Hematopoietic multipotent progenitor cell treated with erythropoietin and hydrocortisone succinate and interleukin-3 and kit ligand, for 15 days (in vitro differentiated cells): Measurements from ENCODE around the gene CRCP.
"Not testable (repeated sequence)": the region's sequence is repeated elsewhere in the genome, so short reads cannot be mapped to it uniquely, and the experiment has no call there.

ENCODE experiments used
- DNase-seq: peaks from one replicate; pipeline ENCODE4 v3.0.0-alpha.2; 2015; ENCODE audit warnings: low spot score

The CRCP gene

DNA sequence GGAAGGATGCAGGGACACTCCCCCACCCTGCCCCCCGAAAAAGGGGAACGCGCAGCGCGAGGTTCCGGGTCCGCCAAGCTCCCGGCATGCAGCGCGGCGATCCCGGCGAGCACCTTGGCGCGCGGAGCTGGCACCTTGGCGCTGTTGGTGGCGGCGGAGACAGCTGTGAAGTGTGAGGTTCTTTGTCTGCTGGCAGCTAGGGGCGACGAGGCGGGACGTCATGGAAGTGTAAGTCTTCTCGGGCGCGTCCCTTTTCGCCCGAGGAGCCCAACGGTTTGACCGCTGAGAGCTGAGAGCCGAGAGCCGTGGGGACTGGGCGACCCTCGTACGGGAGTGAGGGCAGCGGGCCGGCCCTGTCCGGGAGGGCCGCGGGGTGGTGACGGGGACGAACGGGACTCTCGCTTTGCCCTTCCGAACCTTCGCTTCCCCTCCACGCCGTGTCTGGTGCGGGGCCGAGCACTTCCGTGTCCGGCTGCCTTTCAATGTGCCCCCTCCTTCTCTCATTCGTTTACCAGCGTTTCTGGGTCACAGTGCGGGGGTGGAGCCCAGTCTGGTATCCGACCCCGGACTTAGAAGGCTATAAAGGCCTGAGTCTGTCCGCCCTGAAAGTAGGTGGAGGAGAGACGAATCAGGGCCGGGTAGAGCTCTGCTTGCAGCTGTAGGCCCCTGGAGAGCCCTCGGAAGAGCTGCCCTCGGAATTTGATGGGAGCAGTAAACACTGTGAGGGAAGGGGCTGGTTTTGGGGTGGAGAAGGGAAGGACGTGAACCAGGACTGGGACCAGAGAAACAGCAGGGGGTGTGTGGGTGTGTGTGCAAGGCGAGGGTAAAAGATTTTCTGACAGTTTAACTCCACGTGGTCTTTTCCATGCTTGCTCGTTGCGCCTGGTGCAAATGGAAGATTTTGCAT, at the start of gene CRCP:
Gene CRCP (plus strand): TSS at position 105 of the 907 bp plus-strand sequence. CDS start 116 bp downstream, at position 221.
- peak; percentile 76 for DNase-seq

DNA sequence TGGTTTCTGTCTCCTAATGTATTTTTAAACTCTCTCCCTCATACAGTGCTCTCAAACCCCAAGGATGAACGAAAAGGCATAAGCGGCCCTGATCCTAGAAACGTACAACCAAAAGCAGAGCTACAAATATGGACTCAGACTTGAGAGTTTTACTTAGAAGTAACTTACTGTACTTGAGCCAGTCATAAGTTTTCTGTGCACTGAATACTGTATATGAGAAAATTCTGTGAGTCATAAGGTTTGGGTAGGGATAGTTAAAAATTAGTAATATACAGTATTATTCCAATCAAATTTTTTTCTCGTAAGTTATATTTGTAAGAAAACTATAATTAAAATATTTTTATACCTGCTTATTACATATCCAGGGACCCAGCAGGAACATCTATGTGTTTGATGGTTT, 44.9 kb upstream of the CRCP start:
- no peak for DNase-seq

DNA sequence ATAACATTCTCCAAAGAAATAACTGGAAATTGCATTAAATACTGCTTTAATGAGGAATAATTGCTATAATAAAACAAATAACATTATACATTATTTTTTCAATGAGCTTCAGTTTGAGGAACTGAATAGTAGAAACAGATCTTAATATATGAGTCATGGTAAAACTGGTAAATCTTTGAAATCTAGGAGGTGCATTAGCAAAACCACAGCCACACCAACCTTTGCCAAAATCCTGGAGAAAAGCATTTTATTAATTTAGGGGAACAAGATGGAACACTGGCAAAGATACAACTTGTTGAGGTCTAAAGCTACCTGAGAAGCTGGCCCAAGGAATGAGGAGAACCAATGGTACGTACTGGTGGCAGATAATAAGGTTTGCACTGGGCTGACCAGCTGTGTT, 44.4 kb upstream of the CRCP start:
- no peak for DNase-seq

DNA sequence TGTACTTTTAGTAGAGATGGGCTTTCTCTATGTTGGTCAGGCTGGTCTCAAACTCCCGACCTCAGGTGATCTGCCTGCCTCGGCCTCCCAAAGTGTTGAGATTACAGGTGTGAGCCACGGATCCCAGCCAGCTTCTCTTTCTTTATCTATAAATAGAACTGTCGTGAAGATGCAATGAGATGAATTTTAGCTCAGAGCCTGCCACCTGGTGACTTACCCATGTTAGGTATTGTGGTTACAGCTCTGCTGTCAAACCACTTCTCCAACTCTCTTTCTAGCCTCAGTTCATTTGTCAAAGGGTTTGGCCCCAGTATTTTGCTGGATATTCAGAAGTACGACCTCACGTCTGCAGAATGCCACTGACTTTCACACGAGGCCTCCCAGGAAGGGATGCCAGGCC, 42.4 kb upstream of the CRCP start:
- DNase-seq, result not testable (repeated sequence)

DNA sequence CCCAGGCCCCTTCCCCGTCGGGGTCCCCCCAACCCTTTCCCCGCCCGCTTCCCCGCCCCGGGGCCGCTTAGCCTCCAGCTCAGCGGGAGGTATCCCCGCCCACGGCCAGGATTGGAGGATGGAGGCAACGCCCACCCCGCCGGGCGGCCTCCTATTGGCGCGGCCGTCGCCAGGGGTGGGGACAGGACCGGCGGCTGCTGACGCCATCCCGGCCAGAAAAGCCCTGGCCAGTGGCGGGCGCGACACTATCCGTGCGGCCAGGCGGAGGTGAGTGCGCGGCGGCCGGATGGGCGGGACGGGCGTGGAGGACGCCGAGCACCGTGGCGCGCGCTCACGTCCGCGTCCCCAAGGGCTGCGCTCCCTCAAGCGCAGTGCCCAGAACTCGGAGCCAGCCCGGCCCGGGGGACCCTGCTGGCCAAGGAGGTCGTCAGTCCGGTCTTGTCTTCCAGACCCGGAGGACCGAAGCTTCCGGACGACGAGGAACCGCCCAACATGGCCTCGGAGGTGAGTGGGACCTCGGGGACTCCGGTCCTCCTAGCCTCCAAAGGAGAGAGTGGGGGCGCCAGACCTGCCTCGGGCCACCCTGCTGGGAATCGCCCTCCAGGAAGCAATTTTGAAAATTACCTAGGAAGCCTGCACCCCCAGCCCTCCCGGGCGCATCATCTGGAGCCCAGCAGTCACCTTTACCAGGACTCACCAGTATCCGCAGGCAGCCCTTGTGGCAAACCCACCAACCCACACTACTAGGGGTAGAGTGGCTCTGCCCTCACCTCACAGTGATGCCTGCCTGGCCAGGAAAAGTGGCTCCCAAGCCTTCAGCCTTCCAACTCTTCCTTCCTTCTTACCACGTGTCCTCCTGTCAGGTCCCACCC, 38.8 kb upstream of the CRCP start, which contains the start of gene ASL:
Gene ASL (plus strand): TSS at position 230 of the 872 bp plus-strand sequence. CDS start 263 bp downstream, at position 493.
- peak; percentile 92 for DNase-seq

DNA sequence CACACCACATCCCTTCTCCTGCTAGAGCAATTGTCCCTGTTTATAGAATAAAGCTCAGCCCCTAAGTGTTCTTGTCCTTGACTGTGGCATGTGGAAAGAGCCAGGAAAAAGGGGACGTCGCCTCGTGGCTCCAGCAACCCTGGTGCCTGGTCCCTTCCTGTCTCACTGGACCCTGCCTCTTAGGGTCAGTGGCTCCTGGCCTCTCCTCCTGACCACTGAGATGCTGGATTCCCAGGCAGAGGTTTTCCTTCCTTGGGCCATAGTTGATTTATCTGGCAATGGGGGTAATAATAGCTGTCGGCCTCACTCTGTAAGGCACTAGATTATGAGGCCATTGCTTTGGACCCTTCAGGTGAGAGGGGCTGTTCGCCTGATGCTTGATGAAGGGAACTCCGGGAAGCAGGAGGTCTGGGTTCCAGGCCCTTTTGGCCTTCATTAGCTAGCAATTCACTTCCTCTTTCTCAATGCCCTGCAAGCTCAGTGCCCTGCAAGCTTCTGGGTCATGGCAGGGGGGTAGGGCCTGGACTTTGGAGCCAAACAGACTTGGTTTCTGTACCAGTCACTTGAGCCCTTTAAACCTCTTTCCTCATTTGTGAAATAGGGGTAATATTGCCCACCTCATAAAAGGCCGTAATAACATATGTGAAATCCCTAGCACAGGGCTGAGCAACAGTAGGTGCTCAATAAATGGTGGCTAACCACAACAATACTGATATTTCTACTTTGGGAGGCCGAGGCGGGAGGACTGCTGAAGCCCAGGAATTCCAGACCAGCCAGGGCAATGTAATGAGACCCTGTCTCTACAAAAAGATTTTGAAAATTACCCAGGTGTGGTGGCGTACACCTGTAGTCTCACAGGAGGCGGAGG, 38.0 kb upstream of the CRCP start:
- DNase-seq, result no peak

DNA sequence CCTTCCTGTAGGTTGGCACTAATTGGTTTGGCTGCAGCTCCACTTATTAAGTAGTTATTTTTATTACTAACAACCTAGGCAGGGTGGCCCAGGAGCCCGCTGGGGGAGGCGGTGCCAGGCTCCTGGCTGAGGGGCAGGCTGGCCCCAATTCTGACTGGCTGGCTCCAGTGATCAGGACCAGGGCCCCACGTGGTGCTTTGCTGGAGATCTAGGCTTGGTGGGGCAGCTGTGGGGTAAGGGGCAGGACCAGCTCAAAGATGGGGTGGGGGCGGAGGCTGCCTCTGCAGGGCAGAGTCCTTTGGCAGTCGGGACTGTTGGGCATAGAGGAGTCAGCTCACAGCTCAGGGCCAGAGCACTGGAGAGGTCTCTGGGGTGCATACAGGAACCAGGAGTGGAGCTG, 36.6 kb upstream of the CRCP start:
- no peak for DNase-seq

DNA sequence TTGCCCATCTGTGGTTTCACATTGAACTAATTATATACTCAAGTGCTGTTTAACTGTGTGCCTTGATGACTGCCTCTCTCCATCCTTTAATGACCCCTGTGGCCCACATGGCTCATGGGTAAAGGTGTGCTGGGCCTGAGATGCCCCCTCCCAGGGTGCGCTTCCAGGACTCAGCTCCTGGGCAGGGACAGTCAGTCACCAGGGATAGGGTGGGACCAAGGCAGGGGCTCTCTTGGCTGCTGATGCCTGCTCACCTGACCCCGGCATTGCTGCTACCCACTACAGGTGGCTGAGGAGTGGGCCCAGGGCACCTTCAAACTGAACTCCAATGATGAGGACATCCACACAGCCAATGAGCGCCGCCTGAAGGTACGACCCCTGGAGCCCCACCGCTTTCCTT, 32.6 kb upstream of the CRCP start:
- DNase-seq, result no peak

DNA sequence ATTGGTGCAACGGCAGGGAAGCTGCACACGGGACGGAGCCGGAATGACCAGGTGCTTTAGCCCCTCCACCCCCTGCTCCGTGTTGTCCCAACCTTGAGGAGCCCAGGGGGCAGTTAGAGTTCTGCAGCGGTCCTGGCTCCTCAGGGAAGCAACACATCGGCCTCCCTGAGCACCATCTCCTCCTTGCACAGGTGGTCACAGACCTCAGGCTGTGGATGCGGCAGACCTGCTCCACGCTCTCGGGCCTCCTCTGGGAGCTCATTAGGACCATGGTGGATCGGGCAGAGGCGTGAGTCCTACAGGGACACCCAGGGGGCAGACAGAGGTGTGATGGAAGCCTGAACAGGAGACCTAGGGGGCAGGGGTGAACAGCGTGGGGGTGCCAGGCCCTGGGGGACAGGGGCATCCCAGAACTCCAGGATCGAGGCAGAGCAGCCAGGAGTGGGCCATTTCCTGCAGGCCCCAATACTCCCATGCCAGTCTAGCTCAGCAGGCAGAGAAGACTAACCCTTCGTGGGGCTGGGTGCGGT, 31.7 kb upstream of the CRCP start:
- no peak for DNase-seq

DNA sequence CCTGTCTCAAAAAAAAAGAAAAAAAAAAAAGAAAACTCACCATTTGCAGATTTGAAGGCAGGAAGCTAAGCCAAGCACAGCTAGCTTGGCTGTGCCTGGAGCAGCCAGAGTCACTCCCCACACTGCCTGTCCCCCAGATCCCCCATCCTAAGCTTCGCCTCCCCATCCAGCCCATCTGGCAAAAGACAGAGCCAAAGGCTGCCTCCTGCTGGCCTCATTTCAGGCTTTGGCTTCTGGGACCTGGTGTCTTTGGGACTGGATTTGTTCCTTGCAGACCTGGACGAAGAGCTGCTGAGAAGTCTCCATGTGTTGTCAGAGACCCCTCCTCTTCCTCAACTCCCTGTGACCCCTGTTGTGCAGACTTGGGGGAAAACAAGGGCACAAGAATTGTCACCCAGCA, 31.0 kb upstream of the CRCP start:
- no peak for DNase-seq

DNA sequence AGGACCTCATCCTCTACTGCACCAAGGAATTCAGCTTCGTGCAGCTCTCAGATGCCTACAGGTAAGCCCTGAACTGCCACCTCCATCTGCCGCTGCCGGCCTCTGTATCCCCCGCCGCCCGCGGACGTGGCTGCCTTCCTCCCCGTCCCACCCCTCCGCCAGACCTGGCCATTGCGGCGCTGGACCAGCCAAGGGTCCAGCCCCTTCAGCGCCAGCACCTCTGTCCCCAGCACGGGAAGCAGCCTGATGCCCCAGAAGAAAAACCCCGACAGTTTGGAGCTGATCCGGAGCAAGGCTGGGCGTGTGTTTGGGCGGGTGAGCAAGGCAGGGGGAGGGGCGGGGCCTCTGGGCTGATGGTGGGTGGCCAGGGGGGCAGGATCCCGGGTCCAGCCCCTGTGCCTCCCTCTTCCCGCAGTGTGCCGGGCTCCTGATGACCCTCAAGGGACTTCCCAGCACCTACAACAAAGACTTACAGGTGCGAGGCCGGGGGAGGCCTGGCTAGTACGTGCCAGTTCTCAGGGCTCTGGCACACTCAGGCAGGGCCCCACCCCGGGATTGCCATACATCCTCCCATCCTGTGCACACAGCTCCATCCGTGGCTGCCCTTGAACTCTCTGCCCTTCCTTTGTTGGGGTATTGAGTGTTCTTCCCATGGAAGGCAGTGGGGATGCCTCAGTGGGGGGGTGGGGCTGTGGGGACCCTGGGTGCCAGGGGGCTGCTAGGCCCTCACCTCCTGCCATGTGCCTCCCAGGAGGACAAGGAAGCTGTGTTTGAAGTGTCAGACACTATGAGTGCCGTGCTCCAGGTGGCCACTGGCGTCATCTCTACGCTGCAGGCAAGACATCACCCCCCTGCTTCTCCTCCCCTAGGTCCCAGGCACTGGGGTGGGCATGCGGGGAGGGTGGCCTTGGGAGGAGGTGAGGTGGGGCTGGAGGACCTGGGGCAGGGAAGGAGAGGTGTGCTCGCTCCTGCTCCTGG, 25.5 kb upstream of the CRCP start:
- DNase-seq, result no peak

DNA sequence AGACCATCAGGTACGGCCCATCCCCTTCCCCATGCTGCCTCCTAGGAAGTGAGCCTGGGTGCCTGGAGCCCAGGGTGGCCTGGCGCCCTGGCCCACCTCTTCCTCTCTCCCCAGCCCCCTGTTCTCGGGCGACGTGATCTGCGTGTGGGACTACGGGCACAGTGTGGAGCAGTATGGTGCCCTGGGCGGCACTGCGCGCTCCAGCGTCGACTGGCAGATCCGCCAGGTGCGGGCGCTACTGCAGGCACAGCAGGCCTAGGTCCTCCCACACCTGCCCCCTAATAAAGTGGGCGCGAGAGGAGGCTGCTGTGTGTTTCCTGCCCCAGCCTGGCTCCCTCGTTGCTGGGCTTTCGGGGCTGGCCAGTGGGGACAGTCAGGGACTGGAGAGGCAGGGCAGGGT, 22.0 kb upstream of the CRCP start:
- DNase-seq, result no peak

DNA sequence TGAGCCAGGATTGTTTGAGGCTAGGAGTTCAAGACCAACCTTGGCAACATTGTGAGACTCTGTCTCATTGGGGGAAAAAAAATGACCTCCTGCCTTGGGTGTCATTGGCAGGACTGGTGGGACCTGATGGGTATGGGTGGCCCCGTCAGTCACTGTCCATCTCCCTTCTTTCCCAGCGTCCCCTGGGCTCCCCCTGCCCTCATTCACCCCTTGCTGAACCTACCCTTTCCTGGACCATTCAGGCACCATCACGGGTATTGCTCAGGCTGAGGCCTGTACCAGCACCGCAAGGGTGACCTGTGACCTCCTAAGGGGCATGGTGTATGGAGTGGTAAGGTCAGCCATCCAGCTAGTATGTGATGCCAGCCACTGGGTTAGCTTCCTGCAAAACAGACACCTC, 19.6 kb upstream of the CRCP start:
- no peak for DNase-seq

DNA sequence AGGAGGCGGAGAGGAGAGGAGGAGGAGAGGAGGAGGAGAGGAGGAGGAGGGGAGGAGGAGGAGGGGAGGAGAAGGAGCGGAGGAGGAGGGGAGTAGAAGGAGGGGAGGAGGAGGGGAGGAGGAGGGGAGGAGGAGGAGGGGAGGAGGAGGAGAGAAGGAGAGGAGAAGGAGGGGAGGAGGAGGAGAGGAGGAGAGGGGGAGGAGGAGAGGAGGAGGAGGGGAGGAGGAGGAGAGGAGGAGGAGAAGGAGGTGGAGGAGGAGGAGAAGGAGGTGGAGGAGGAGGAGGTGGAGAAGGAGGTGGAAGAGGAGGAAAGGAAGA, 15.5 kb upstream of the CRCP start:
- no peak for DNase-seq

DNA sequence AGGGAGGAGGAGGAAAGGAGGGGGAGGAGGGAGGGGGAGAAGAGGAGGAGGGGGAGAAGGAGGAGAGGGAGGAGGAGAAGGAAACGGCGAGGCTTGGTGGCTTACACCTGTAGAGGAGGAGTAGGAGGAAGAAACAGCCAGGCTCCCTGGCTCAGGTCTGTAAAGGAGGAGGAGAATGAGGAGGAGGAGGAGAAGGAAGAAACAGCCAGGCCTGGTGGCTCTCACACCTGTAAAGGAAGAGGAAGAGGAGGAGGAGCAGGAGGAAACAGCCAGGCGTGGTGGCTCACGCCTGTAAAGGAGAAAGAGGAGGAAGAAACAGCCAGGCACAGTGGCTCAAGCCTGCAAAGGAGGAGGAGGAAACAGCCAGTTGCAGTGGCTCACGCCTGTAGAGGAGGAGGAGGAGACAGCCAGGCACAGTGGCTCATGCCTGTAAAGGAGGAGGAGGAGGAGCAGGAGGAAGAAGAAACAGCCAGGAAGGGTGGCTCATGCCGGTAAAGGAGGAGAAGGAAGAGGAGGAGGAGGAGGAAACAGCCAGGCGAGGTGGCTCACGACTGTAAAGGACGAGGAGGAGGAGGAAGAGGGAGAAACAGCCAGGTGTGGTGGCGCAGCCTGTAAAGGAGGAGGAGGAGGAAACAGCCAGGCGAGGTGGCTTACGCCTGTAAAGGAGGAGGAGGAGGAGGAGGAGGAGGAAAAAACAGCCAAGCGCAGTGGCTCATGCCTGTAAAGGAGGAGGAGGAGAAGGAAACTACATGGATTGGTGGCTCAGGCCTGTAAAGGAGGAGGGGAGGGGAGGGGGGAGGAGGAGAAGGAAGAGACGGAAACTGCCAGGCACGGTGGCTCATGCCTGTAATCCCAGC, 14.9 kb upstream of the CRCP start:
- no peak for DNase-seq

DNA sequence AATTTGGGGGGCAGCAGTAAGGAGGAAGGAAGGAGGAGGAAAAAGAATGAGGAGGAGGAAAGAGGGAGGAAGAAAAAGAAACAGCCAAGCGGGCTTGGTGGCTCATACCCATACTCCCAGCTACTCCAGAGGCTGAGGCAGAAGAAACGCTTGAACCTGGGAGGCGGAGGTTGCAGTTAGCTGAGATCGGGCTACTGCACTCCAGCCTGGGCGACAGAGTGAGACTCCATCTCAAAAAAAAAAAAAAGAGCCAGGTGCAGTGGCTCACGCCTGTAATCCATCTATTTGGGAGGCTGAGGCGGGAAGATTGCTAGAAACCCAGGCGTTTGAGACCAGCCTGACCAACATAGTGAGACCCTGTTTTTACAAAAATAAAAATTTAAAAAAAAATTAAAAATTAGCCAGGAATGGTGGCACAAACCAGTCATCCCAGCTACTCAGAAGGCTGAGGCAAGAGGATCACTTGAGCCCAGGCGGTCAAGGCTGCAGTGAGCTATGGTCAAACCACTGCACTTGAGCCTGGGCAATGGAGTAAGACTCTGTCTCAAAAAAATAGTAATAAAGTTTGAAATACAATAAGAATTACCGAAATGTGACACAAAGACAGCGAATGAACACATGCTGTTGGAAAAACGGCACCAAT, 14.1 kb upstream of the CRCP start:
- no peak for DNase-seq

DNA sequence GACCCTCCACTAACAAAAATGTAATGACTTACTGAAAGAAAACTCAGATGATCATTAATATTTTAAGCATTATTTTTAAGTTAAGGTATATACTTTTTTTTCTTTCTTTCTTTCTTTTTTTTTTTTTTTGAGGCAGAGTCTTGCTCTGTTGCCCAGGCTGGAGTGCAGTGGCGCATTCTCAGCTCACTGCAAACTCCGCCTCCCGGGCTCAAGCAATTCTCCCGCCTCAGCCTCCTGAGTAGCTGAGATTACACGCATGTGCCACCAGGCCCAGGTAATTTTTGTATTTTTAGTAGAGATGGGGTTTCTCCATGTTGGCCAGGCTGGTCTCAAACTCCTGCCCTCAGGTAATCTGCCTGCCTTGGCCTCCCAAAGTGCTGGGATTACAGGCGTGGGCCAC, 12.5 kb upstream of the CRCP start:
- DNase-seq, result not testable (repeated sequence)

DNA sequence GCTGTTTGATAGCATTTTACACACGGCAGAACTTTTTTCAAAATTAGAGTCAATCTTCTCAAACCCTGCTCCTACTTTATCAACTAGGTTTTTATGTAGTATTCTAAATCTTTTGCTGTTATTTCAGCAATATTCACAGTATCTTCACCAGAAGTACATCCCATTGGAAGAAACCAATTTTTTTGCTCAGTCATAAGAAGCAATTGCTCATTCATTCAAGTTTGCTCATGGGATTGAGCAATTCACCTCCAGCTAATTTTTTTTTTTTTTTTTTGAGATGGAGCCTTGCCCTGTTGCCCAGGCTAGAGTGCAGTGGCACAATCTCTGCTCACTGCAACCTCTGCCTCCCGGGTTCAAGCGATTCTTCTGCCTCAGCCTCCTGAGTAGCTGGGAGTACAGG, 10.7 kb upstream of the CRCP start:
- DNase-seq, result not testable (repeated sequence)

DNA sequence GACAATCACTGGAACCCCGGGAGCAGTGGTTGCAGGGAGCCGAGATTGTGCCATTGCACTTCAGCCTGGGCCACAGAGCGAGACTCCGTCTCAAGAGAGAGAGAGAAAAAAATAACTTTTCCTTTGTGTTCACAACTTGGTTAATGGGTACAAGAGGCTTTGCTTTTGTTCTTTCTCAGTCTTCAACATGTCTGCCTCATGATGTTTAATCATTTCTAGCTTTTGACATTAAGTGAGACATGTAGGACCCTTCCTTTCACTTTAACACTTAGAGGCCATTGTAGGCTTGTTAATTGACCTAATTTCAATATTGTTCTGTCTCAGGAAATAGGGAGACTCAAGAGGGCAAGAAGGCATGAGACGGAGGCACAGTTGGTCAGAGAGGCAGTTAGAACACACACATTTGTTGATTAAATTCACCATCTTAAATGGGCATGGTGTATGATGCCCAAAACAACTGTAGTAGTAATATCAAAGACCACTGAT, 9.3 kb upstream of the CRCP start:
- DNase-seq, result no peak
